HepG2 (cell line): ENCODE data around the gene CAD. TPM values are rescaled to one million over a fixed set of nuclear protein-coding genes. Genes with fewer than 3 reads are reported as not detected.

Source experiments
- ATAC-seq: fragments of 200-7000 bp; cut with Tn5 transposase; 3 replicates; pipeline ENCODE4 v1.9.1; 2020; ENCODE audit warnings: mild to moderate bottlenecking, moderate library complexity
- BruUV-seq: library from RNA; stranded (reverse); fragments of 400-500 nt; replicated peaks from 2 replicates; lab custom pipeline; 2021; lab: Mats Ljungman, UMichigan
- CTCF ChIA-PET: fragments of 300-600 bp; formaldehyde crosslinking; extraction: SDS; loops from one replicate; lab custom pipeline; 2021; ENCODE audit warnings: low total read pairs, inconsistent platforms, low intra/inter-chr PET ratio; lab: Yijun Ruan, JAX
- POLR2A ChIA-PET: fragments of 350-600 bp; sonication (Branson Sonifier 250); formaldehyde crosslinking; loops from one replicate; lab custom pipeline; 2020; ENCODE audit warnings: antibody characterized with exemption, inconsistent platforms; lab: Yijun Ruan, JAX
- DNase-seq: peaks from one replicate; pipeline ENCODE4 v3.0.0-alpha.2; 2015; ENCODE audit warnings: low spot score
- FAIRE-seq: peaks from 3 replicates; lab custom pipeline; 2011; peaks lifted over from hg19 to GRCh38; lab: Jason Lieb, UNC
- H2AFZ ChIP-seq: one replicate; pipeline ENCODE4 v1.6.1; 2011; ENCODE audit warnings: low read length, inconsistent platforms
- H3K27ac ChIP-seq: fragments of 300-600 bp; 3 replicates; pipeline ENCODE4 v1.8.0; 2011; ENCODE audit warnings: mixed run types, mild to moderate bottlenecking, mixed read lengths, low read length, inconsistent platforms; ENCODE audit not compliant: insufficient read depth; ENCODE audit errors: extremely low read length
- H3K27me3 ChIP-seq, 2 experiments: fragments of 200-600 bp in 1 of 2; 2 replicates in 1 of 2; 3 replicates in 1 of 2; pipeline versions ENCODE4 v1.6.0 to v1.8.0; 2011; ENCODE audit warnings: low read length in 2 of 2, mild to moderate bottlenecking in 2 of 2, moderate library complexity in 2 of 2, inconsistent platforms in 1 of 2; ENCODE audit not compliant: insufficient read depth in 2 of 2, control insufficient read depth in 1 of 2
- H3K36me3 ChIP-seq, 2 experiments: fragments of 200-600 bp in 1 of 2; replicated peaks in 1 of 2; 2 replicates in 1 of 2; 3 replicates in 1 of 2; pipeline versions ENCODE4 v1.5.1 to v1.8.0; 2011; ENCODE audit warnings: low read length in 2 of 2, inconsistent platforms in 1 of 2; ENCODE audit not compliant: insufficient read depth in 2 of 2, control insufficient read depth in 1 of 2
- H3K4me1 ChIP-seq: 2 replicates; pipeline ENCODE4 v1.5.1; 2012; ENCODE audit warnings: low read length, inconsistent platforms; ENCODE audit not compliant: insufficient read depth
- H3K4me2 ChIP-seq: 2 replicates; pipeline ENCODE4 v1.6.0; 2011; ENCODE audit warnings: low read depth, low read length, inconsistent platforms
- H3K4me3 ChIP-seq, 3 experiments: fragments of 200-600 bp in 1 of 3; sonication (generic), shearing (Covaris generic) in 1 of 3; replicated peaks in 1 of 3; 2 replicates each; pipeline ENCODE4 v1.5.1; 2011 to 2016; ENCODE audit warnings: low read length in 3 of 3, inconsistent platforms in 2 of 3, low read depth in 2 of 3, mild to moderate bottlenecking in 2 of 3, control low read depth in 1 of 3, mixed read lengths in 1 of 3; ENCODE audit not compliant: insufficient read depth in 1 of 3
- H3K79me2 ChIP-seq: one replicate; pipeline ENCODE4 v1.6.1; 2011; ENCODE audit warnings: low read length, inconsistent platforms; ENCODE audit not compliant: insufficient read depth
- H3K9ac ChIP-seq: 2 replicates; pipeline ENCODE4 v1.6.0; 2011; ENCODE audit warnings: mild to moderate bottlenecking, low read depth, low read length, inconsistent platforms; ENCODE audit not compliant: insufficient read depth
- H3K9me3 ChIP-seq: 2 replicates; pipeline ENCODE4 v1.5.1; 2012; ENCODE audit warnings: mild to moderate bottlenecking, low read length
- H4K20me1 ChIP-seq: 2 replicates; pipeline ENCODE4 v1.6.0; 2011; ENCODE audit warnings: inconsistent platforms, mild to moderate bottlenecking, low read length, moderate library complexity; ENCODE audit not compliant: insufficient read depth
- AGO2 ChIP-seq: fragments of 200-400 bp; formaldehyde crosslinking; optimal IDR thresholded peaks from 2 replicates; pipeline ENCODE3; 2017; ENCODE audit warnings: mild to moderate bottlenecking, low read depth, low read length, moderate library complexity
- BHLHE40 ChIP-seq: IDR thresholded peaks from 2 replicates; pipeline ENCODE4 v1.6.1; 2011; ENCODE audit warnings: low read length, improper control_type of control experiment
- ZNF740 ChIP-seq: sonication (generic); formaldehyde crosslinking; IDR thresholded peaks from 2 replicates; pipeline ENCODE4 v1.4.0; 2020; ENCODE audit warnings: missing genetic modification reagents
- WGBS: methylation state at CpG from one replicate; pipeline ENCODE4 v1.1.6; 2017; ENCODE audit warnings: low lambda C conversion rate; 5-methylcytosine and 5-hydroxymethylcytosine counted together
- in situ Hi-C: cut with HindIII; loops from 2 replicates; pipeline ENCODE4 v1.10.0; 2017; ENCODE audit warnings: low pct_unique_long_range_greater_than_20kb; ENCODE audit not compliant: extremely low pct_ligation_motif_present
- intact Hi-C: fragments of 100-400 bp; cut with micrococcal nuclease; formaldehyde crosslinking; loops from one replicate; pipeline ENCODE4 v1.10.0; 2022; ENCODE audit not compliant: unreplicated experiment
- polyA plus RNA-seq, 8 experiments: library from polyadenylated mRNA; depleted of rRNA in 3 of 8; stranded (reverse) in 7 of 8; unstranded in 1 of 8; fragments of >200 nt; fragmentation: Illumina TruSeq in 4 of 8; extraction: Trizol in 4 of 8; gene quantifications; 2 replicates each; pipeline versions ENCODE4 v1.2.1 to v1.2.3, GENCODE V29; 2011 to 2016; ENCODE audit warnings: low read depth in 4 of 8, missing spikeins in 1 of 8, mixed read lengths in 1 of 8; ENCODE audit not compliant: insufficient read depth in 1 of 8
- total RNA-seq, 5 experiments: library from RNA; depleted of rRNA; stranded (reverse); fragments of >200 nt; fragmentation: Illumina TruSeq; extraction: Trizol; gene quantifications; 2 replicates each; pipeline ENCODE4 v1.2.3, GENCODE V29; 2016; ENCODE audit warnings: low read depth in 1 of 5

The CAD gene
- total and polyA plus RNA-seq, 2 of the 13 experiments (the other 11 are each of a cell fraction or from before 2014, with no cell fraction given), result 21.7 to 37.0 TPM

GRCh38 chr2:27237341-27237945 is 20.3 kb downstream of the CAD start:
- Histone ChIP-seq H3K27me3 (no peaks in the 10 kb centered on the region), H3K9ac (no peak overlapping the region), H4K20me1 (no peaks in the 10 kb centered on the region), H3K4me3 (no peak overlapping the region), H2AFZ (no peak overlapping the region), H3K4me2 (no peak overlapping the region), H3K36me3 (peaks cover 82 to 96% of the 10 kb centered on the region in 2 experiments), H3K4me1 (no peaks in the 10 kb centered on the region), H3K9me3 (no peaks in the 10 kb centered on the region), H3K79me2 (no peaks in the 10 kb centered on the region), H3K27ac (no peak overlapping the region)
- ATAC-seq (no peak), DNase-seq (no peak), FAIRE-seq (no peak)
- WGBS, result 96% methylated on average over 15 of the region's 15 CpGs
- intact Hi-C loops, result no loop called here
- CTCF ChIA-PET, result no interaction called here
- POLR2A ChIA-PET, result no interaction called here
- in situ Hi-C loops, result no loop called here
- TF ChIP-seq AGO2 (peak; percentile 77), BHLHE40 (no peak)
- no TSS peak for BruUV-seq

- intact Hi-C loops, result no loop called here
- Histone ChIP-seq H3K4me2 (no peak overlapping the region), H2AFZ (no peak overlapping the region), H3K9me3 (no peaks in the 10 kb centered on the region), H3K4me3 (no peak overlapping the region), H3K27me3 (no peaks in the 10 kb centered on the region), H3K27ac (no peak overlapping the region), H3K79me2 (no peaks in the 10 kb centered on the region), H4K20me1 (no peaks in the 10 kb centered on the region), H3K36me3 (peaks cover 79 to 96% of the 10 kb centered on the region in 2 experiments), H3K4me1 (no peaks in the 10 kb centered on the region), H3K9ac (no peak overlapping the region)
- TF ChIP-seq ZNF740 (CRISPR knock-in tag), result no peak
- ChIA-PET CTCF (no interaction called here), POLR2A (interaction anchor here (1.0 kb wide), 1 partner anchor 12 kb away, joined by 3 read pairs; no protein-coding TSS in a partner anchor)
- BruUV-seq, result no TSS peak
- in situ Hi-C loops, result no loop called here
- 93% methylated on average over 8 of the region's 8 CpGs for WGBS
- DNase-seq (no peak), FAIRE-seq (no peak), ATAC-seq (no peak)
Observed at GRCh38 chr2:27238976-27239375, 21.8 kb downstream of the CAD start.
